Measurements from ENCODE around the gene PLA2G6. TPM values are rescaled to one million over a fixed set of nuclear protein-coding genes. Genes with fewer than 3 reads are reported as not detected.
A peak's percentile ranks its signal among the peaks of the same experiment; 100 is the strongest.

The PLA2G6 gene
- total RNA-seq, 2 donors from 2014 or later = 60.6 to 60.7 TPM

GRCh38 chr22:38215156-38216038 lies 33.8 kb upstream of the PLA2G6 start:
- Histone ChIP-seq H3K9me3 (ENCODE audit: control insufficient read depth, low read length) (no peaks in the 10 kb centered on the region), H3K4me3 (ENCODE audit: low read length) (no peak overlapping the region), H3K36me3 (ENCODE audit: control insufficient read depth, insufficient read depth, low read length) (peaks cover 4% of the 10 kb centered on the region), H3K4me1 (ENCODE audit: control insufficient read depth, insufficient read depth, low read length) (peaks cover 9% of the 10 kb centered on the region), H3K9ac (ENCODE audit: extremely low read depth, low read length, poor library complexity, severe bottlenecking) (no peak overlapping the region), H3K27ac (ENCODE audit: low read depth, low read length) (peak overlapping the region; percentile 32), H3K27me3 (ENCODE audit: control insufficient read depth, insufficient read depth, low read length, poor library complexity, severe bottlenecking) (no peaks in the 10 kb centered on the region)
- no peak for TF ChIP-seq CTCF (conservative IDR thresholded peaks at IDR 0.05)
- no peak overlapping the region for H3K27ac Mint-ChIP-seq
- peaks cover 23% of the 10 kb centered on the region for H3K27me3 Mint-ChIP-seq (ENCODE audit: insufficient read depth)
- whole genome bisulfite sequencing, 2 experiments (ENCODE audit: insufficient coverage in 1 of 2, insufficient read length in 1 of 2) = 86 to 89% methylated on average over 7 to 11 of the region's 11 CpGs
- peaks cover 25% of the 10 kb centered on the region for H3K4me1 Mint-ChIP-seq
- H3K9me3 Mint-ChIP-seq = no peaks in the 10 kb centered on the region
- peaks cover 6% of the 10 kb centered on the region for H3K36me3 Mint-ChIP-seq (ENCODE audit: low read depth)
- H3K4me3 Mint-ChIP-seq = peak overlapping the region; percentile 29
- DNase-seq = no peak

GRCh38 chr22:38214302-38215056 lies 32.8 kb upstream of the PLA2G6 start:
- Histone ChIP-seq H3K27ac (ENCODE audit: low read depth, low read length) (no peak overlapping the region), H3K4me1 (ENCODE audit: control insufficient read depth, insufficient read depth, low read length) (peaks cover 9% of the 10 kb centered on the region), H3K9me3 (ENCODE audit: control insufficient read depth, low read length) (no peaks in the 10 kb centered on the region), H3K36me3 (ENCODE audit: control insufficient read depth, insufficient read depth, low read length) (peaks cover 4% of the 10 kb centered on the region), H3K9ac (ENCODE audit: extremely low read depth, low read length, poor library complexity, severe bottlenecking) (no peak overlapping the region), H3K4me3 (ENCODE audit: low read length) (no peak overlapping the region), H3K27me3 (ENCODE audit: control insufficient read depth, insufficient read depth, low read length, poor library complexity, severe bottlenecking) (no peaks in the 10 kb centered on the region)
- peaks cover 6% of the 10 kb centered on the region for H3K36me3 Mint-ChIP-seq (ENCODE audit: low read depth)
- TF ChIP-seq CTCF (conservative IDR thresholded peaks at IDR 0.05) = peak; percentile 23
- WGBS, 2 experiments (ENCODE audit: insufficient coverage in 1 of 2, insufficient read length in 1 of 2) = 62 to 81% methylated on average over 60 to 81 of the region's 81 CpGs
- peaks cover 25% of the 10 kb centered on the region for H3K4me1 Mint-ChIP-seq
- H3K4me3 Mint-ChIP-seq = peak overlapping the region; percentile 33
- H3K27me3 Mint-ChIP-seq (ENCODE audit: insufficient read depth) = peaks cover 23% of the 10 kb centered on the region
- peak; percentile 95 for DNase-seq
- H3K9me3 Mint-ChIP-seq = no peaks in the 10 kb centered on the region
- no peak overlapping the region for H3K27ac Mint-ChIP-seq

GRCh38 chr22:38213990-38214301 lies 32.3 kb upstream of the PLA2G6 start:
- Histone ChIP-seq H3K27ac (ENCODE audit: low read depth, low read length) (no peak overlapping the region), H3K27me3 (ENCODE audit: control insufficient read depth, insufficient read depth, low read length, poor library complexity, severe bottlenecking) (no peaks in the 10 kb centered on the region), H3K4me1 (ENCODE audit: control insufficient read depth, insufficient read depth, low read length) (peaks cover 8% of the 10 kb centered on the region), H3K36me3 (ENCODE audit: control insufficient read depth, insufficient read depth, low read length) (peaks cover 4% of the 10 kb centered on the region), H3K9ac (ENCODE audit: extremely low read depth, low read length, poor library complexity, severe bottlenecking) (no peak overlapping the region), H3K9me3 (ENCODE audit: control insufficient read depth, low read length) (no peaks in the 10 kb centered on the region), H3K4me3 (ENCODE audit: low read length) (no peak overlapping the region)
- H3K9me3 Mint-ChIP-seq = no peaks in the 10 kb centered on the region
- H3K27ac Mint-ChIP-seq = no peak overlapping the region
- DNase-seq = no peak
- peaks cover 23% of the 10 kb centered on the region for H3K4me1 Mint-ChIP-seq
- 82 to 88% methylated on average over 8 of the region's 8 CpGs for WGBS, 2 experiments (ENCODE audit: insufficient coverage in 1 of 2, insufficient read length in 1 of 2)
- peak overlapping the region; percentile 33 for H3K4me3 Mint-ChIP-seq
- peaks cover 23% of the 10 kb centered on the region for H3K27me3 Mint-ChIP-seq (ENCODE audit: insufficient read depth)
- TF ChIP-seq CTCF (conservative IDR thresholded peaks at IDR 0.05) = no peak
- H3K36me3 Mint-ChIP-seq (ENCODE audit: low read depth) = peaks cover 6% of the 10 kb centered on the region
